Testis (tissue), 2 donors: ENCODE data around the gene HRAS.

Experiments
- CTCF ChIP-seq, 3 experiments: fragments of 450-650 bp in 2 of 3; fragments of 200-600 bp in 1 of 3; sonication (generic) in 1 of 3; IDR thresholded peaks; one replicate each; pipeline ENCODE4 v1.5.1; 2016 to 2019; ENCODE audit warnings: antibody characterized with exemption in 3 of 3, mild to moderate bottlenecking in 2 of 3, moderate library complexity in 1 of 3
- POLR2A ChIP-seq: fragments of 450-650 bp; IDR thresholded peaks from one replicate; pipeline ENCODE4 v1.6.1; 2017; ENCODE audit warnings: antibody characterized with exemption, mild to moderate bottlenecking, moderate library complexity

- TF ChIP-seq CTCF (IDR thresholded peaks at IDR 0.05) (no peak), POLR2A (no peak)
These were observed 3.2 kb upstream of the HRAS start for GRCh38 chr11:538431-539051.
